Mesendoderm (in vitro differentiated cells): Measurements from ENCODE around the gene TFPI.
"Not testable (repeated sequence)": the region's sequence is repeated elsewhere in the genome, so short reads cannot be mapped to it uniquely, and the experiment has no call there.

Experiments used
- DNase-seq: peaks from one replicate; pipeline ENCODE4 v3.0.0; 2013
- H2AK5ac ChIP-seq: 2 replicates; pipeline ENCODE4 v1.6.1; 2013; ENCODE audit warnings: low read length, inconsistent platforms
- H2BK120ac ChIP-seq: 2 replicates; pipeline ENCODE4 v1.6.1; 2013; ENCODE audit warnings: low read depth, mild to moderate bottlenecking, low read length, moderate library complexity, mixed read lengths
- H2BK15ac ChIP-seq: replicated peaks from 2 replicates; pipeline ENCODE4 v1.6.1; 2013; ENCODE audit warnings: low read depth, mild to moderate bottlenecking, moderate library complexity
- H2BK5ac ChIP-seq: 2 replicates; pipeline ENCODE4 v1.6.1; 2013; ENCODE audit warnings: low read length, inconsistent platforms
- H3K18ac ChIP-seq: 2 replicates; pipeline ENCODE4 v1.6.1; 2013; ENCODE audit warnings: mild to moderate bottlenecking, low read length, mixed read lengths
- H3K23ac ChIP-seq: one replicate; pipeline ENCODE4 v1.6.1; 2013; ENCODE audit warnings: low read length
- H3K27ac ChIP-seq: 2 replicates; pipeline ENCODE4 v1.5.1; 2013; ENCODE audit warnings: low read depth, mild to moderate bottlenecking, inconsistent platforms, low read length, moderate library complexity
- H3K27me3 ChIP-seq: 2 replicates; pipeline ENCODE4 v1.6.1; 2013; ENCODE audit warnings: low read length, control low read depth, mild to moderate bottlenecking, inconsistent platforms; ENCODE audit not compliant: insufficient read depth, poor library complexity
- H3K36me3 ChIP-seq: 2 replicates; pipeline ENCODE4 v1.6.1; 2013; ENCODE audit warnings: low read length, inconsistent platforms; ENCODE audit not compliant: control insufficient read depth, insufficient read depth
- H3K4ac ChIP-seq: one replicate; pipeline ENCODE4 v1.6.1; 2013; ENCODE audit warnings: low read depth, mild to moderate bottlenecking, low read length, moderate library complexity
- H3K4me1 ChIP-seq: 2 replicates; pipeline ENCODE4 v1.6.1; 2013; ENCODE audit warnings: low read depth, low read length, inconsistent platforms; ENCODE audit not compliant: control insufficient read depth
- H3K4me2 ChIP-seq: 2 replicates; pipeline ENCODE4 v1.6.1; 2013; ENCODE audit warnings: low read length
- H3K4me3 ChIP-seq: 2 replicates; pipeline ENCODE4 v1.5.1; 2013; ENCODE audit warnings: mild to moderate bottlenecking, low read length
- H3K56ac ChIP-seq: one replicate; pipeline ENCODE4 v1.6.1; 2013; ENCODE audit warnings: low read length
- H3K79me1 ChIP-seq: 2 replicates; pipeline ENCODE4 v1.6.1; 2013; ENCODE audit warnings: low read length, inconsistent platforms
- H3K79me2 ChIP-seq: 2 replicates; pipeline ENCODE4 v1.6.1; 2013; ENCODE audit warnings: mild to moderate bottlenecking, low read length; ENCODE audit not compliant: control insufficient read depth, insufficient read depth
- H3K9ac ChIP-seq: 2 replicates; pipeline ENCODE4 v1.6.1; 2013; ENCODE audit warnings: low read length, inconsistent platforms
- H4K5ac ChIP-seq: one replicate; pipeline ENCODE4 v1.6.1; 2013; ENCODE audit warnings: low read length
- H4K8ac ChIP-seq: one replicate; pipeline ENCODE4 v1.6.1; 2013; ENCODE audit warnings: low read depth, mild to moderate bottlenecking, control low read depth, low read length, moderate library complexity
- WGBS: extraction: QIAGEN DNeasy Blood & Tissue Kit; methylation state at CpG from one replicate; pipeline ENCODE4 v1.1.7; 2013; ENCODE audit warnings: low lambda C conversion rate, missing lambda C conversion rate; ENCODE audit not compliant: insufficient coverage; ENCODE audit errors: extremely low coverage; 5-methylcytosine and 5-hydroxymethylcytosine counted together

The TFPI gene

DNA sequence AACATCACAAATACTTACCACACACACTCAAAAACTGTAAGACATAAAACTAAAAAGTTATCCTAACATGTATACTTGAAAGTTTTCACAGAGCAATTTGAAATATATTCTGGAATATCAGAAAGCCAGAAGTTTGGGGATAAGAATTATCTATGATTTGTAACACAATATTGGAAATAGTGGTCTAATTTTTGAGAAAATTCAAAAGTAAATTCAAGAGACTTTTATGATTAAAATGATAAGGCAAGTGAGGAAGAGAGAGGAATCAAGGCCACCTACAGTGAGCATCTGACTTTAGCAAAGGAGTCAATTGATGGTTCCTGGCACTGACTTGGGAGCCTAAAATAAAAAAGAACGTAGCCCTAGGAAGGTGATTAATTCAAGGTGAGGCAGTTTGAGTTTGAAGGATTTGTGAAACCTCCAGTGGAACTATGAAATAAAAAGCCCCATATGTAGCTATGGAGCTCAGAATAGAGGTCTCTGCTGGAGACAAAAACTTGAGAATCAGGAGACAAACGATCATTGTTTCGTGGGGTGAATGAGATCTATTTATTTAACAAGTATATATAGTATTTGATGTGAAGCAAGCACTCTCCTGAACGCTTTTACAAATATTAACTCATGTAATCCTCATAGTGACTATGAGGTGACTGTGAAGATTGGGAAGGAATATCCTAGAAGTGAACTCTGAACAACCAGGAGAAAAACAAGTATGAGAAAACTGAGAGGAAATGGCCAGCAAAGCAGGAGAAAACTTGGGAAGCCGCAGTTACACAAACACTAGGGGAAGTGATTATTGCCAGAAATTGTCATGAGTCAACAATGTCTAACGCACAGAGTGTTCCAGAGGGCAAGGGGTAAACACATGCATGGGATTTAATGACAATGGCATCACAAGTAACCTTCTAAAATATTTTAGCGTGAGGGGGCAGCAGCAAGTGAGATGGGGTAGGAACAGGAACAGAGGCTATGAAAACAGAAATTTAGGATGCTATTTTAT lies 12.8 kb downstream of the TFPI start:
- Histone ChIP-seq H3K9ac (no peak overlapping the region), H2BK120ac (no peak overlapping the region), H4K8ac (no peak overlapping the region), H3K18ac (peak overlapping the region; percentile 84), H3K79me2 (no peaks in the 10 kb centered on the region), H2AK5ac (no peak overlapping the region), H4K5ac (no peak overlapping the region), H3K4me1 (no peaks in the 10 kb centered on the region), H3K27me3 (no peaks in the 10 kb centered on the region), H2BK5ac (no peak overlapping the region), H3K4me2 (no peak overlapping the region), H3K4ac (no peak overlapping the region), H3K36me3 (no peaks in the 10 kb centered on the region), H3K23ac (no peak overlapping the region), H3K56ac (no peak overlapping the region), H3K79me1 (no peaks in the 10 kb centered on the region), H3K27ac (no peak overlapping the region), H2BK15ac (peak overlapping the region; percentile 57), H3K4me3 (no peak overlapping the region)
- no peak for DNase-seq
- no CpG with 5 or more reads among the region's 7 CpGs for WGBS

DNA sequence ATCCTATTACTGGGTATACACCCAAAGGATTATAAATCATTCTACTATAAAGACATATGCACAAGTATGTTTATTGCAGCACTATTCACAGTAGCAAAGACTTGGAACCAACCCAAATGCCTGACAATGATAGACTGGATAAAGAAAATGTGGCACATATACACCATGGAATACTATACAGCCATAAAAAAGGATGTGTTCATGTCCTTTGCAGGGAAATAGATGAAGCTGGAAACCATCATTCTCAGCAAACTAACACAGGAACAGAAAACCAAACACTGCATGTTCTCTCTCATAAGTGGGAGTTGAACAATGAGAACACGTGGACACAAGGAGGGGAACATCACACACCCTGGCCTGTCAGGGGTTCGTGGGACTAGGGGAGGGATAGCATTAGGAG lies 16.0 kb downstream of the TFPI start:
- H3K56ac ChIP-seq, H3K4ac ChIP-seq, H3K9ac ChIP-seq, H3K23ac ChIP-seq, H4K5ac ChIP-seq, H3K27me3 ChIP-seq, H3K79me1 ChIP-seq, H3K27ac ChIP-seq, H2BK120ac ChIP-seq, H2BK5ac ChIP-seq, H3K79me2 ChIP-seq, H3K36me3 ChIP-seq, H2AK5ac ChIP-seq, H3K4me3 ChIP-seq, H4K8ac ChIP-seq, H3K4me1 ChIP-seq, H3K18ac ChIP-seq, DNase-seq, H2BK15ac ChIP-seq, H3K4me2 ChIP-seq: not testable (repeated sequence)
- no CpG with 5 or more reads among the region's 2 CpGs for WGBS

DNA sequence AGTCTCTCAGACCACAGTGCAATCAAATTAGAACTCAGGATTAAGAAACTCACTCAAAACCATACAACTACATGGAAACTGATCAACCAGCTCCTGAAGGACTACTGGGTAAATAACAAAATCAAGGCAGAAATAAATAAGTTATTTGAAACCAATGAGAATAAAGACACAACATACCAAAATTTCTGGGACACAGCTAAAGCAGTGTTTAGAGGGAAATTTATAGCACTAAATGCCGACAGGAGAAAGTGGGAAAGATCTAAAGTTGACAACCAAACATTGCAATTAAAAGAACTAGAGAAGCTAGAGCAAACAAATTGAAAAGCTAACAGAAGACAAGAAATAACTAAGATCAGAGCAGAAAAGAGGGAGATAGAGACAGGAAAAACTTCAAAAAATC lies 18.9 kb downstream of the TFPI start:
- H4K5ac ChIP-seq, H3K79me2 ChIP-seq, H3K4ac ChIP-seq, H3K79me1 ChIP-seq, H3K4me1 ChIP-seq, H3K4me3 ChIP-seq, H3K56ac ChIP-seq, H3K23ac ChIP-seq, H3K36me3 ChIP-seq, H3K27me3 ChIP-seq, H2BK15ac ChIP-seq, H2AK5ac ChIP-seq, H3K18ac ChIP-seq, H2BK5ac ChIP-seq, DNase-seq, H3K27ac ChIP-seq, H2BK120ac ChIP-seq, H4K8ac ChIP-seq, H3K4me2 ChIP-seq, H3K9ac ChIP-seq: not testable (repeated sequence)
- no CpG with 5 or more reads among the region's 1 CpG for WGBS

DNA sequence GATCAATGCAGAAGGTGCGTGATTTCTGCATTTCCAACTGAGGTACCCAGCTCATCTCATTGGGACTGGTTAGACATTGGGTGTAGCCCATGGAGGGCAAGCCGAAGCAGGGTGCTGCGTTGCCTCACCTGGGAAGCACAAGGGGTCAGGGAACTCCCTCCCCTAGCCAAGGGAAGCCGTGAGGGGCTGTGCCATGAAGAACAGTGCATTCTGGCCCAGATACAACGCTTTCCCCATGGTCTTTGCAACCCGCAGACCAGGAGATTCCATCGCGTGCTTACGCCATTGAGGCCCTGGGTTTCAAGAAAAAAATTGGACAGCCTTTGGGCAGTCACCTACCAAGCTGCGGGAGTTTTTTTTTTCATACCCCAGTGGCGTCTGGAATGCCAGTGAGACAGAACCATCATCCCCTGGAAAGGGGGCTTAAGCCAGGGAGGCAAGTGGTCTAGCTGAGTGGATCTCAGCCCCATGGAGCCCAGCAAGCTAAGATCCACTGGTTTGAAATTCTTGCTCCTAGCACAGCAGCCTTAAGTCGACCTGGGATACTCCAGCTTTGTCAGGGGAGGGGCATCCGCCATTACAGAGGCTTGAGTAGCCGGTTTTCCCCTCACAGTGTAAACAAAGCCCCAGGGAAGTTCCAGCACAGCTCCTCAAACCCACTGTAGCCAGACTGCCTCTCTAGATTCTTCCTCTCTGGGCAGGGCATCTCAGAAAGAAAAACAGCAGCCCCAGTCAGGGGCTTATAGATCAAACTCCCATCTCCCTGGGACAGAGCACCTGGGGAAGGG lies 21.7 kb downstream of the TFPI start:
- Histone ChIP-seq H3K79me2 (no peaks in the 10 kb centered on the region), H3K27me3 (no peaks in the 10 kb centered on the region), H3K9ac (no peak overlapping the region), H4K8ac (no peak overlapping the region), H3K27ac (no peak overlapping the region), H3K18ac (no peak overlapping the region), H3K23ac (no peak overlapping the region), H3K4ac (no peak overlapping the region), H4K5ac (no peak overlapping the region), H3K4me1 (no peaks in the 10 kb centered on the region), H2AK5ac (no peak overlapping the region), H3K79me1 (no peaks in the 10 kb centered on the region), H3K36me3 (no peaks in the 10 kb centered on the region), H3K4me2 (no peak overlapping the region), H3K56ac (no peak overlapping the region), H2BK120ac (no peak overlapping the region), H3K4me3 (no peak overlapping the region), H2BK5ac (no peak overlapping the region), H2BK15ac (no peak overlapping the region)
- WGBS: no CpG with 5 or more reads among the region's 14 CpGs
- DNase-seq: peak; percentile 54

DNA sequence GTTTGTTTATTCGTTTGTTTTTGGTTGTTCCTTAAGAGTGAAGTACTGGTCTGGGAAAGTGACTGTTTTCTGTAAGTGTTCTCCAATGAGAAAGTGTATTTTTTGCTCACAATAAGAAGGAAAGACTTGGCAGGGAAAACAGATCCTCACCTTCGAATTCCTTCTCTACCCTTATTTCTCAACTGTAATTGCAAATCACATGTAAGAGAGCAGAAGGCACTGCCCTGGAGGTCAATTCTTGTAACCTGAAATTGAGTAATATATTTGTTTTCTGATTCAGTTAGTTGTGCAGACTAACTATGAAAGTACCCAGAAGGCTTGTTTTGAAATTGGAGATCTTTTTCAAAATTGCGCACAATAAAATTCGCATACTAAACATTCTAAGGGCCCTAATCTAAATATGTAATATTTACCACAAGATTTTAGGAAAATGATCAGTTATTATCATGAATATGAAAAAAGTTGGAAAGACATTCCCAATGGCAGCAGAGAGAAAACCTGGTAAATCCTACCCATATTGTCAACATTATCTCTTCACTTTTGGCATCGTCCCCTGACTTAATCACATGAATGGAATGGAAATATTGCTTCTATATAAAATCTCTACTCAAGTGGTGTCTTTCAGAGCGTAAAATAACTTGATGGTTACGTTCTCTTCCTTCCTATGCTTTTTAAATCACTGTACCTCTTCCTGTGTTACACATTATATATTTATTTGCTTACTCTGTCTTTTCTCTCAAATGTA lies 24.1 kb downstream of the TFPI start:
- Histone ChIP-seq H3K4me2 (no peak overlapping the region), H2BK120ac (no peak overlapping the region), H3K9ac (no peak overlapping the region), H4K8ac (no peak overlapping the region), H3K56ac (no peak overlapping the region), H2BK15ac (no peak overlapping the region), H3K79me2 (no peaks in the 10 kb centered on the region), H3K79me1 (no peaks in the 10 kb centered on the region), H3K4me1 (no peaks in the 10 kb centered on the region), H3K27ac (no peak overlapping the region), H3K27me3 (no peaks in the 10 kb centered on the region), H2AK5ac (no peak overlapping the region), H3K18ac (no peak overlapping the region), H3K4me3 (no peak overlapping the region), H3K36me3 (no peaks in the 10 kb centered on the region), H4K5ac (no peak overlapping the region), H3K4ac (no peak overlapping the region), H3K23ac (no peak overlapping the region), H2BK5ac (no peak overlapping the region)
- no peak for DNase-seq
- WGBS: no CpG with 5 or more reads among the region's 7 CpGs
